PFSK-1 (cell line): ENCODE measurements around the gene MSTN.

Experiments used
- POLR2AphosphoS5 ChIP-seq: IDR thresholded peaks from 2 replicates; pipeline ENCODE4 v1.6.1; 2012; ENCODE audit warnings: low read depth, mild to moderate bottlenecking, control low read depth, low read length, moderate library complexity
- TF ChIP-seq, protein P1 (sequence below), 2 experiments: IDR thresholded peaks; 2 replicates each; pipeline versions ENCODE4 v1.6.1 to v1.8.0; 2011 to 2012; ENCODE audit warnings: low read depth in 2 of 2, low read length in 2 of 2, control low read depth in 1 of 2, inconsistent platforms in 1 of 2, mild to moderate bottlenecking in 1 of 2, moderate library complexity in 1 of 2; ENCODE audit not compliant: insufficient read depth in 1 of 2

DNA sequence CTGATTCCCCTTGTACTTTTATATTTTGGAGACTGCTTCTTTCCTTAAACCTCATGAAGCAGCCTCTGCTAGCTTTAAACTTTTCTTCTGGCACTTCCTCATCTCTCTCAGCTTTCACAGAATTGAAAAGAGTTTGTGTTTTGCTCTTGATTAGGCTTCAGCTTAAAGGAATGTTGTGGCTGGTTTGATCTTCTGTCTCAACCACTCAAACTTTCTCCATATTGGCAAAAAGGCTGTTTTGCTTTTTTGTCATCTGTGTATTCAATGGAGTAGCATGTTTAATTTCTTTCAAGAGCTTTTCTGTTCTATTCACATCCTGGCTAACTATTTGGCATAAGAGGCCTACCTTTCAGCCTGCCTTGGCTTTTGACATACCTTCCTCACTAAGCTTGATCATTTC, 36.3 kb upstream of the MSTN start:
- TF ChIP-seq POLR2AphosphoS5: no peak
- TF ChIP-seq, protein P1, sequence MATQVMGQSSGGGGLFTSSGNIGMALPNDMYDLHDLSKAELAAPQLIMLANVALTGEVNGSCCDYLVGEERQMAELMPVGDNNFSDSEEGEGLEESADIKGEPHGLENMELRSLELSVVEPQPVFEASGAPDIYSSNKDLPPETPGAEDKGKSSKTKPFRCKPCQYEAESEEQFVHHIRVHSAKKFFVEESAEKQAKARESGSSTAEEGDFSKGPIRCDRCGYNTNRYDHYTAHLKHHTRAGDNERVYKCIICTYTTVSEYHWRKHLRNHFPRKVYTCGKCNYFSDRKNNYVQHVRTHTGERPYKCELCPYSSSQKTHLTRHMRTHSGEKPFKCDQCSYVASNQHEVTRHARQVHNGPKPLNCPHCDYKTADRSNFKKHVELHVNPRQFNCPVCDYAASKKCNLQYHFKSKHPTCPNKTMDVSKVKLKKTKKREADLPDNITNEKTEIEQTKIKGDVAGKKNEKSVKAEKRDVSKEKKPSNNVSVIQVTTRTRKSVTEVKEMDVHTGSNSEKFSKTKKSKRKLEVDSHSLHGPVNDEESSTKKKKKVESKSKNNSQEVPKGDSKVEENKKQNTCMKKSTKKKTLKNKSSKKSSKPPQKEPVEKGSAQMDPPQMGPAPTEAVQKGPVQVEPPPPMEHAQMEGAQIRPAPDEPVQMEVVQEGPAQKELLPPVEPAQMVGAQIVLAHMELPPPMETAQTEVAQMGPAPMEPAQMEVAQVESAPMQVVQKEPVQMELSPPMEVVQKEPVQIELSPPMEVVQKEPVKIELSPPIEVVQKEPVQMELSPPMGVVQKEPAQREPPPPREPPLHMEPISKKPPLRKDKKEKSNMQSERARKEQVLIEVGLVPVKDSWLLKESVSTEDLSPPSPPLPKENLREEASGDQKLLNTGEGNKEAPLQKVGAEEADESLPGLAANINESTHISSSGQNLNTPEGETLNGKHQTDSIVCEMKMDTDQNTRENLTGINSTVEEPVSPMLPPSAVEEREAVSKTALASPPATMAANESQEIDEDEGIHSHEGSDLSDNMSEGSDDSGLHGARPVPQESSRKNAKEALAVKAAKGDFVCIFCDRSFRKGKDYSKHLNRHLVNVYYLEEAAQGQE (IDR thresholded peaks at IDR 0.05; ENCODE audit: insufficient read depth in 1 of 2, low read depth in 2 of 2, low read length in 2 of 2): no peak
